ENCODE results near the gene ATXN2L.

DNA sequence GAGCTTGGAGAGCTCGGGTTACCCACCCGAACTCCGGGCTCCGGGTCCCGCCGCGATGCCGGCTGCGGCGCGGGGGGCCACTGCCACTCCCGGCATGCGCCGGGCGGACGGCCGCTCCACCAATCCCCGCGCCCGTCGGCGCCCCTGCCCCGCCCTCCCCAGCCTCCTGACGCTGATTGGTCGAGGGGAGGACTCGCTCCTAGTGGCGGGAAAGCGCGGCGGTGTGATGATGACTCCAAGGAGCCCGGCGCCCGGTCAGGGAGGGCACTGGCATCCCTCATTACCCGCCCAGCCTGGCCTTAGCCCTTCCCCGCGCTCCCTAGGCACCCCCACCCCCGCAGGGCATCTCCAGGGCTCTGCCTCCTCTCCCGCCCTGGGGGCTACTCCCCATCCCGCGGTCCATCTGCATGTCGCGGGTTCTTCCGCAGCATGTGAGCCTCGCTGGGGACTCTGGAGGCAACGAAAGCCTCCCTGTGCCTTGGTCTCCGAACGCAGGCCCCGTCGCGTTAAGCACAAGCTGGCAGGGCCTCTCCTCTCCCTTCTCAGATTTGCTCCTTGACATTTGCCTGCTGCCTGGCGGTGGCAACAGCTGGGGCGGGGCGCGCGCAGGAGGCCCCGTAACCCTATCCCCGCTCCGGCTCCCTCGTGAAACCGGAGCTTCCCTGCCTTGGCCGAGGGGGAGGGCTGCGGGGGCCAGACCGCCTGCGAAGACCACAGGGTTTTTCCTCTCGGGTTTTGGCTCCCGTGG lies 57.2 kb downstream of the ATXN2L start:
- TF ChIP-seq, protein P1, sequence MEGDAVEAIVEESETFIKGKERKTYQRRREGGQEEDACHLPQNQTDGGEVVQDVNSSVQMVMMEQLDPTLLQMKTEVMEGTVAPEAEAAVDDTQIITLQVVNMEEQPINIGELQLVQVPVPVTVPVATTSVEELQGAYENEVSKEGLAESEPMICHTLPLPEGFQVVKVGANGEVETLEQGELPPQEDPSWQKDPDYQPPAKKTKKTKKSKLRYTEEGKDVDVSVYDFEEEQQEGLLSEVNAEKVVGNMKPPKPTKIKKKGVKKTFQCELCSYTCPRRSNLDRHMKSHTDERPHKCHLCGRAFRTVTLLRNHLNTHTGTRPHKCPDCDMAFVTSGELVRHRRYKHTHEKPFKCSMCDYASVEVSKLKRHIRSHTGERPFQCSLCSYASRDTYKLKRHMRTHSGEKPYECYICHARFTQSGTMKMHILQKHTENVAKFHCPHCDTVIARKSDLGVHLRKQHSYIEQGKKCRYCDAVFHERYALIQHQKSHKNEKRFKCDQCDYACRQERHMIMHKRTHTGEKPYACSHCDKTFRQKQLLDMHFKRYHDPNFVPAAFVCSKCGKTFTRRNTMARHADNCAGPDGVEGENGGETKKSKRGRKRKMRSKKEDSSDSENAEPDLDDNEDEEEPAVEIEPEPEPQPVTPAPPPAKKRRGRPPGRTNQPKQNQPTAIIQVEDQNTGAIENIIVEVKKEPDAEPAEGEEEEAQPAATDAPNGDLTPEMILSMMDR (IDR thresholded peaks at IDR 0.05; ENCODE audit: low read depth, low read length, missing input control): peak; percentile 22
- TF ChIP-seq, protein P2, sequence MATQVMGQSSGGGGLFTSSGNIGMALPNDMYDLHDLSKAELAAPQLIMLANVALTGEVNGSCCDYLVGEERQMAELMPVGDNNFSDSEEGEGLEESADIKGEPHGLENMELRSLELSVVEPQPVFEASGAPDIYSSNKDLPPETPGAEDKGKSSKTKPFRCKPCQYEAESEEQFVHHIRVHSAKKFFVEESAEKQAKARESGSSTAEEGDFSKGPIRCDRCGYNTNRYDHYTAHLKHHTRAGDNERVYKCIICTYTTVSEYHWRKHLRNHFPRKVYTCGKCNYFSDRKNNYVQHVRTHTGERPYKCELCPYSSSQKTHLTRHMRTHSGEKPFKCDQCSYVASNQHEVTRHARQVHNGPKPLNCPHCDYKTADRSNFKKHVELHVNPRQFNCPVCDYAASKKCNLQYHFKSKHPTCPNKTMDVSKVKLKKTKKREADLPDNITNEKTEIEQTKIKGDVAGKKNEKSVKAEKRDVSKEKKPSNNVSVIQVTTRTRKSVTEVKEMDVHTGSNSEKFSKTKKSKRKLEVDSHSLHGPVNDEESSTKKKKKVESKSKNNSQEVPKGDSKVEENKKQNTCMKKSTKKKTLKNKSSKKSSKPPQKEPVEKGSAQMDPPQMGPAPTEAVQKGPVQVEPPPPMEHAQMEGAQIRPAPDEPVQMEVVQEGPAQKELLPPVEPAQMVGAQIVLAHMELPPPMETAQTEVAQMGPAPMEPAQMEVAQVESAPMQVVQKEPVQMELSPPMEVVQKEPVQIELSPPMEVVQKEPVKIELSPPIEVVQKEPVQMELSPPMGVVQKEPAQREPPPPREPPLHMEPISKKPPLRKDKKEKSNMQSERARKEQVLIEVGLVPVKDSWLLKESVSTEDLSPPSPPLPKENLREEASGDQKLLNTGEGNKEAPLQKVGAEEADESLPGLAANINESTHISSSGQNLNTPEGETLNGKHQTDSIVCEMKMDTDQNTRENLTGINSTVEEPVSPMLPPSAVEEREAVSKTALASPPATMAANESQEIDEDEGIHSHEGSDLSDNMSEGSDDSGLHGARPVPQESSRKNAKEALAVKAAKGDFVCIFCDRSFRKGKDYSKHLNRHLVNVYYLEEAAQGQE (IDR thresholded peaks at IDR 0.05): no peak
- TF ChIP-seq YY1 (IDR thresholded peaks at IDR 0.05) (no peak), SP1 (IDR thresholded peaks at IDR 0.05) (peak; percentile 28), GABPA (IDR thresholded peaks at IDR 0.05 in 1 of 2, conservative IDR thresholded peaks at IDR 0.05 in 1 of 2) (no peak)
- TF ChIP-seq, protein P3, sequence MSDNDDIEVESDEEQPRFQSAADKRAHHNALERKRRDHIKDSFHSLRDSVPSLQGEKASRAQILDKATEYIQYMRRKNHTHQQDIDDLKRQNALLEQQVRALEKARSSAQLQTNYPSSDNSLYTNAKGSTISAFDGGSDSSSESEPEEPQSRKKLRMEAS (IDR thresholded peaks at IDR 0.05): no peak

Measured in liver (tissue), 3 donors.